Endothelial cell of umbilical vein (primary cell): ENCODE results near the gene DCLK1. TPM values are rescaled to one million over a fixed set of nuclear protein-coding genes. Genes with fewer than 3 reads are reported as not detected.

ENCODE experiments used
- BruUV-seq: library from RNA; stranded (reverse); fragments of 400-500 nt; replicated peaks from 2 replicates; lab custom pipeline; 2021; lab: Mats Ljungman, UMichigan
- CTCF ChIA-PET: fragments of 300-600, 350-600 bp; sonication (Branson Sonifier 250); formaldehyde crosslinking; loops from one replicate; lab custom pipeline; 2021; ENCODE audit warnings: antibody characterized with exemption, inconsistent platforms; lab: Charles Lee
- POLR2A ChIA-PET: fragments of 300-600, 350-600 bp; sonication (Branson Sonifier 250); formaldehyde crosslinking; loops from one replicate; lab custom pipeline; 2021; ENCODE audit warnings: antibody characterized with exemption, inconsistent platforms; lab: Charles Lee
- DNase-seq: peaks from one replicate; pipeline ENCODE4 v3.0.0-alpha.2; 2011; ENCODE audit warnings: low read depth, low spot score
- FAIRE-seq: peaks from 2 replicates; lab custom pipeline; 2011; peaks lifted over from hg19 to GRCh38; lab: Jason Lieb, UNC
- H2AFZ ChIP-seq: 2 replicates; pipeline ENCODE4 v1.6.0; 2012; ENCODE audit warnings: low read depth, low read length, control low read depth, inconsistent platforms
- H3K27ac ChIP-seq: 2 replicates; pipeline ENCODE4 v1.5.1; 2011; ENCODE audit warnings: low read depth, mild to moderate bottlenecking, control low read depth, low read length, moderate library complexity; ENCODE audit not compliant: insufficient read depth
- H3K27me3 ChIP-seq, 2 experiments: 2 replicates each; pipeline versions ENCODE4 v1.6.0 to v1.6.1; 2011; ENCODE audit warnings: low read length in 2 of 2, mixed read lengths in 1 of 2; ENCODE audit not compliant: control insufficient read depth in 2 of 2, insufficient read depth in 2 of 2
- H3K36me3 ChIP-seq, 2 experiments: 2 replicates in 1 of 2; 3 replicates in 1 of 2; pipeline ENCODE4 v1.5.1; 2011; ENCODE audit warnings: low read length in 2 of 2, mild to moderate bottlenecking in 1 of 2, moderate library complexity in 1 of 2; ENCODE audit not compliant: control insufficient read depth in 2 of 2, insufficient read depth in 2 of 2; ENCODE audit errors: extremely low read depth in 1 of 2
- H3K4me1 ChIP-seq: 3 replicates; pipeline ENCODE4 v1.5.1; 2011; ENCODE audit warnings: mild to moderate bottlenecking, low read length; ENCODE audit not compliant: control insufficient read depth, insufficient read depth; ENCODE audit errors: extremely low read depth
- H3K4me2 ChIP-seq: 2 replicates; pipeline ENCODE4 v1.6.1; 2011; ENCODE audit warnings: low read length, control low read depth, mixed read lengths; ENCODE audit not compliant: insufficient read depth
- H3K4me3 ChIP-seq, 3 experiments: fragments of 200-600 bp in 1 of 3; sonication (generic), shearing (Covaris generic) in 1 of 3; replicated peaks in 1 of 3; 2 replicates each; pipeline ENCODE4 v1.5.1; 2011 to 2016; ENCODE audit warnings: control low read depth in 3 of 3, low read length in 3 of 3, mild to moderate bottlenecking in 2 of 3, inconsistent platforms in 1 of 3, low read depth in 1 of 3, moderate library complexity in 1 of 3; ENCODE audit not compliant: insufficient read depth in 1 of 3
- H3K79me2 ChIP-seq: 2 replicates; pipeline ENCODE4 v1.6.0; 2012; ENCODE audit warnings: low read length, inconsistent platforms; ENCODE audit not compliant: control insufficient read depth, insufficient read depth
- H3K9ac ChIP-seq: replicated peaks from 2 replicates; pipeline ENCODE3; 2011; ENCODE audit warnings: low read length, control low read depth; ENCODE audit not compliant: insufficient read depth; ENCODE audit errors: extremely low read depth
- H3K9me1 ChIP-seq: replicated peaks from 3 replicates; pipeline ENCODE4 v1.6.0; 2011; ENCODE audit warnings: mild to moderate bottlenecking, low read length; ENCODE audit not compliant: control insufficient read depth, insufficient read depth; ENCODE audit errors: extremely low read depth
- H3K9me3 ChIP-seq: replicated peaks from 2 replicates; pipeline ENCODE4 v1.5.1; 2012; ENCODE audit warnings: low read length, inconsistent platforms; ENCODE audit not compliant: control insufficient read depth, insufficient read depth
- H4K20me1 ChIP-seq: replicated peaks from 2 replicates; pipeline ENCODE3; 2011; ENCODE audit warnings: mild to moderate bottlenecking, low read length; ENCODE audit not compliant: control insufficient read depth, insufficient read depth; ENCODE audit errors: extremely low read depth
- EZH2 ChIP-seq: IDR thresholded peaks from 2 replicates; pipeline ENCODE4 v1.6.1; 2012; ENCODE audit warnings: borderline replicate concordance, low read depth, mild to moderate bottlenecking, moderate library complexity, low read length, inconsistent platforms; ENCODE audit not compliant: severe bottlenecking
- FOS ChIP-seq: IDR thresholded peaks from 2 replicates; pipeline ENCODE4 v1.6.1; 2011; ENCODE audit warnings: mild to moderate bottlenecking, low read length, moderate library complexity, borderline replicate concordance; ENCODE audit not compliant: insufficient read depth
- JUN ChIP-seq: IDR thresholded peaks from 2 replicates; pipeline ENCODE4 v1.6.1; 2011; ENCODE audit warnings: borderline replicate concordance, low read depth; ENCODE audit not compliant: insufficient read length, insufficient read depth
- MAX ChIP-seq: IDR thresholded peaks from 2 replicates; pipeline ENCODE4 v1.6.1; 2011; ENCODE audit not compliant: insufficient read depth, insufficient read length
- MYC ChIP-seq: IDR thresholded peaks from one replicate; pipeline ENCODE4 v1.6.1; 2011; ENCODE audit warnings: mild to moderate bottlenecking, low read depth, low read length
- POLR2A ChIP-seq: IDR thresholded peaks from 2 replicates; pipeline ENCODE4 v1.6.1; 2012; ENCODE audit warnings: low read depth, mild to moderate bottlenecking, control low read depth, low read length
- POLR2AphosphoS5 ChIP-seq: IDR thresholded peaks from 2 replicates; pipeline ENCODE4 v1.6.1; 2012; ENCODE audit warnings: low read depth, mild to moderate bottlenecking, control low read depth, low read length, moderate library complexity; ENCODE audit not compliant: insufficient read depth
- dilution Hi-C: fragments of 300-500 bp; cut with MboI; formaldehyde crosslinking; loops from one replicate; pipeline ENCODE4 v1.15.0; 2019; ENCODE audit warnings: low sequenced_read_pairs; ENCODE audit not compliant: extremely low pct_ligation_motif_present
- intact Hi-C: fragments of 100-400 bp; cut with micrococcal nuclease; formaldehyde crosslinking; loops from one replicate; pipeline ENCODE4 v1.10.0; 2022
- polyA plus RNA-seq, 4 experiments: library from polyadenylated mRNA; depleted of rRNA in 3 of 4; stranded (reverse) in 3 of 4; unstranded in 1 of 4; fragments of >200 nt; gene quantifications; 2 replicates each; pipeline versions ENCODE4 v1.2.1 to v1.2.3, GENCODE V29; 2011 to 2012; ENCODE audit warnings: missing spikeins in 1 of 4
- total RNA-seq: library from RNA; stranded (reverse); gene quantifications from 2 replicates; pipeline ENCODE4 v1.2.3, GENCODE V29; 2021
- TF ChIP-seq, protein P1 (sequence below), 2 donors: IDR thresholded peaks; 1 replicate in 1 of 2; 2 replicates in 1 of 2; pipeline ENCODE4 v1.5.1; 2011; ENCODE audit warnings: low read length in 2 of 2, mild to moderate bottlenecking in 2 of 2, moderate library complexity in 2 of 2, control low read depth in 1 of 2, inconsistent platforms in 1 of 2, low read depth in 1 of 2; ENCODE audit not compliant: insufficient read depth in 1 of 2; ENCODE audit errors: extremely low read depth in 1 of 2

Gene DCLK1
- total and polyA plus RNA-seq, 2 donors (not counting 3 experiments of a cell fraction or from before 2014, with no cell fraction given) = 0.28 to 3.9 TPM

GRCh38 chr13:35977060-35977459 is 154.1 kb downstream of the DCLK1 start:
- no peak overlapping the region for H3K27ac ChIP-seq
- peaks cover 7% of the 10 kb centered on the region for H3K4me1 ChIP-seq
- H4K20me1 ChIP-seq = no peaks in the 10 kb centered on the region
- H2AFZ ChIP-seq = no peak overlapping the region
- no peak overlapping the region for H3K4me2 ChIP-seq
- POLR2A ChIA-PET = no interaction called here
- no peaks in the 10 kb centered on the region for H3K27me3 ChIP-seq
- DNase-seq (no peak), FAIRE-seq (no peak)
- H3K9ac ChIP-seq = no peak overlapping the region
- intact Hi-C loops (loop anchor here (5.0 kb wide), 1 partner anchor 230 kb away; no protein-coding TSS in a partner anchor), dilution Hi-C loops (no loop called here)
- BruUV-seq = no TSS peak
- no peaks in the 10 kb centered on the region for H3K9me1 ChIP-seq
- H3K36me3 ChIP-seq = no peaks in the 10 kb centered on the region
- no peak overlapping the region for H3K4me3 ChIP-seq
- TF ChIP-seq POLR2A (no peak), MYC (no peak), MAX (no peak), POLR2AphosphoS5 (no peak), EZH2 (no peak), FOS (no peak), JUN (no peak)
- TF ChIP-seq, protein P1, sequence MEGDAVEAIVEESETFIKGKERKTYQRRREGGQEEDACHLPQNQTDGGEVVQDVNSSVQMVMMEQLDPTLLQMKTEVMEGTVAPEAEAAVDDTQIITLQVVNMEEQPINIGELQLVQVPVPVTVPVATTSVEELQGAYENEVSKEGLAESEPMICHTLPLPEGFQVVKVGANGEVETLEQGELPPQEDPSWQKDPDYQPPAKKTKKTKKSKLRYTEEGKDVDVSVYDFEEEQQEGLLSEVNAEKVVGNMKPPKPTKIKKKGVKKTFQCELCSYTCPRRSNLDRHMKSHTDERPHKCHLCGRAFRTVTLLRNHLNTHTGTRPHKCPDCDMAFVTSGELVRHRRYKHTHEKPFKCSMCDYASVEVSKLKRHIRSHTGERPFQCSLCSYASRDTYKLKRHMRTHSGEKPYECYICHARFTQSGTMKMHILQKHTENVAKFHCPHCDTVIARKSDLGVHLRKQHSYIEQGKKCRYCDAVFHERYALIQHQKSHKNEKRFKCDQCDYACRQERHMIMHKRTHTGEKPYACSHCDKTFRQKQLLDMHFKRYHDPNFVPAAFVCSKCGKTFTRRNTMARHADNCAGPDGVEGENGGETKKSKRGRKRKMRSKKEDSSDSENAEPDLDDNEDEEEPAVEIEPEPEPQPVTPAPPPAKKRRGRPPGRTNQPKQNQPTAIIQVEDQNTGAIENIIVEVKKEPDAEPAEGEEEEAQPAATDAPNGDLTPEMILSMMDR (IDR thresholded peaks at IDR 0.05; ENCODE audit: extremely low read depth in 1 of 2, insufficient read depth in 1 of 2, low read depth in 1 of 2, low read length in 2 of 2) = no peak
- CTCF ChIA-PET = interaction anchor here (1.1 to 6.3 kb wide), 8 partner anchors 12 to 759 kb away, joined by 3 to 482 read pairs (median 5); no protein-coding TSS in a partner anchor
- H3K9me3 ChIP-seq = no peaks in the 10 kb centered on the region
- no peaks in the 10 kb centered on the region for H3K79me2 ChIP-seq
